SK-N-SH (cell line): ENCODE results near the gene LMNB1. TPM values are rescaled to one million over a fixed set of nuclear protein-coding genes. Genes with fewer than 3 reads are reported as not detected.
A peak's percentile ranks its signal among the peaks of the same experiment; 100 is the strongest.

Experiments
- CTCF ChIA-PET: fragments of 300-600, 350-600 bp; formaldehyde crosslinking; extraction: SDS; loops from one replicate; lab custom pipeline; 2021; lab: Yijun Ruan, JAX
- POLR2A ChIA-PET: fragments of 350-600 bp; sonication (Branson Sonifier 250); formaldehyde crosslinking; extraction: SDS; loops from one replicate; lab custom pipeline; 2020; ENCODE audit warnings: antibody characterized with exemption, inconsistent platforms; lab: Yijun Ruan, JAX
- DNase-seq: peaks from one replicate; pipeline ENCODE4 v3.0.0; 2012
- H2AFZ ChIP-seq: fragments of 200-600 bp; sonication (generic); 2 replicates; pipeline ENCODE4 v1.8.1; 2016; ENCODE audit warnings: antibody characterized with exemption, mild to moderate bottlenecking, low read depth
- H3F3A ChIP-seq: fragments of 200-600 bp; sonication (generic); replicated peaks from 2 replicates; pipeline ENCODE3; 2016; ENCODE audit warnings: antibody characterized with exemption, mild to moderate bottlenecking; ENCODE audit not compliant: insufficient read depth
- H3K27ac ChIP-seq, 2 experiments: fragments of 200-500 bp in 1 of 2; fragments of 200-600 bp in 1 of 2; sonication (Bioruptor generic) in 1 of 2; sonication (generic), shearing (Covaris generic) in 1 of 2; 2 replicates each; pipeline versions ENCODE4 v1.5.1 to v1.6.1; 2014 to 2016; ENCODE audit warnings: low read depth in 2 of 2, inconsistent platforms in 1 of 2, low read length in 1 of 2, mild to moderate bottlenecking in 1 of 2, mixed read lengths in 1 of 2
- H3K27me3 ChIP-seq: fragments of 200-600 bp; sonication (generic), shearing (Covaris generic); 2 replicates; pipeline ENCODE4 v1.6.1; 2016; ENCODE audit warnings: mixed run types; ENCODE audit not compliant: insufficient read depth
- H3K36me3 ChIP-seq, 2 experiments: fragments of 200-500 bp in 1 of 2; fragments of 200-600 bp in 1 of 2; sonication (Bioruptor generic) in 1 of 2; sonication (generic) in 1 of 2; replicated peaks in 1 of 2; 2 replicates each; pipeline versions ENCODE3 to v1.5.1; 2014 to 2016; ENCODE audit warnings: low read length in 1 of 2, mild to moderate bottlenecking in 1 of 2; ENCODE audit not compliant: insufficient read depth in 2 of 2, control insufficient read depth in 1 of 2
- H3K4me1 ChIP-seq, 2 experiments: fragments of 200-500 bp in 1 of 2; fragments of 200-600 bp in 1 of 2; sonication (Bioruptor generic) in 1 of 2; sonication (generic), shearing (Covaris generic) in 1 of 2; 2 replicates each; pipeline versions ENCODE4 v1.5.1 to v1.6.1; 2014 to 2016; ENCODE audit warnings: low read depth in 1 of 2, low read length in 1 of 2, mixed run types in 1 of 2; ENCODE audit not compliant: insufficient read depth in 2 of 2, control insufficient read depth in 1 of 2
- H3K4me2 ChIP-seq: fragments of 200-600 bp; sonication (generic), shearing (Covaris generic); 2 replicates; pipeline ENCODE4 v1.6.1; 2017; ENCODE audit warnings: mixed run types
- H3K4me3 ChIP-seq, 2 experiments: fragments of 200-500 bp in 1 of 2; fragments of 200-600 bp in 1 of 2; sonication (Bioruptor generic) in 1 of 2; sonication (generic), shearing (Covaris generic) in 1 of 2; 2 replicates each; pipeline versions ENCODE4 v1.5.1 to v1.8.1; 2014 to 2016; ENCODE audit warnings: low read depth in 2 of 2, inconsistent platforms in 1 of 2, low read length in 1 of 2, mild to moderate bottlenecking in 1 of 2, mixed read lengths in 1 of 2, moderate library complexity in 1 of 2
- H3K79me2 ChIP-seq: fragments of 200-600 bp; sonication (generic); 2 replicates; pipeline ENCODE4 v1.8.1; 2017; ENCODE audit warnings: mild to moderate bottlenecking; ENCODE audit not compliant: insufficient read depth
- H3K9ac ChIP-seq: fragments of 200-600 bp; sonication (generic); 2 replicates; pipeline ENCODE4 v1.6.1; 2017; ENCODE audit warnings: mixed run types
- H3K9me2 ChIP-seq: fragments of 200-600 bp; sonication (generic); 2 replicates; pipeline ENCODE4 v1.6.1; 2017; ENCODE audit warnings: mixed run types
- H3K9me3 ChIP-seq: fragments of 200-600 bp; sonication (generic); 2 replicates; pipeline ENCODE4 v1.6.1; 2017; ENCODE audit warnings: mixed run types, mild to moderate bottlenecking, moderate library complexity
- H4K20me1 ChIP-seq: fragments of 200-600 bp; sonication (generic); 2 replicates; pipeline ENCODE4 v1.6.1; 2017; ENCODE audit warnings: mild to moderate bottlenecking, mixed run types; ENCODE audit not compliant: insufficient read depth
- EP300 ChIP-seq, 2 experiments: IDR thresholded peaks; 2 replicates each; pipeline versions ENCODE4 v1.4.0 to v1.6.1; 2012; ENCODE audit warnings: borderline replicate concordance in 1 of 2, low read depth in 1 of 2, low read length in 1 of 2
- EZH2phosphoT487 ChIP-seq: fragments of 200-600 bp; sonication (generic); IDR thresholded peaks from 2 replicates; pipeline ENCODE4 v1.6.1; 2017; ENCODE audit warnings: low read depth, mixed run types, mild to moderate bottlenecking, antibody characterized with exemption, moderate library complexity, borderline replicate concordance
- FOXJ3 ChIP-seq: sonication (generic); formaldehyde crosslinking; IDR thresholded peaks from 2 replicates; pipeline ENCODE4 v1.5.1; 2020; ENCODE audit warnings: mild to moderate bottlenecking, missing genetic modification reagents
- FOXM1 ChIP-seq: IDR thresholded peaks from 2 replicates; pipeline ENCODE4 v1.4.0; 2012; ENCODE audit warnings: low read depth, mild to moderate bottlenecking
- GATA2 ChIP-seq: sonication (generic); formaldehyde crosslinking; IDR thresholded peaks from 2 replicates; pipeline ENCODE4 v1.5.0; 2020; ENCODE audit warnings: mild to moderate bottlenecking, missing genetic modification reagents
- JUND ChIP-seq: IDR thresholded peaks from 2 replicates; pipeline ENCODE4 v1.4.0; 2012
- NFIC ChIP-seq: IDR thresholded peaks from 2 replicates; pipeline ENCODE4 v1.4.0; 2012; ENCODE audit warnings: borderline replicate concordance
- RAD21 ChIP-seq: IDR thresholded peaks from 2 replicates; pipeline ENCODE4 v1.6.1; 2012; ENCODE audit warnings: mild to moderate bottlenecking, low read length
- SIN3A ChIP-seq: IDR thresholded peaks from 2 replicates; pipeline ENCODE4 v1.6.1; 2012; ENCODE audit warnings: low read depth, mild to moderate bottlenecking, low read length, moderate library complexity, borderline replicate concordance
- TAF1 ChIP-seq: IDR thresholded peaks from 2 replicates; pipeline ENCODE4 v1.6.1; 2012; ENCODE audit warnings: low read depth, mild to moderate bottlenecking, low read length, moderate library complexity, borderline replicate concordance
- TEAD4 ChIP-seq: IDR thresholded peaks from 2 replicates; pipeline ENCODE4 v1.4.0; 2012; ENCODE audit warnings: mild to moderate bottlenecking, borderline replicate concordance; ENCODE audit not compliant: insufficient read depth
- WGBS: methylation state at CpG from one replicate; pipeline ENCODE4 v1.1.6; 2017; ENCODE audit warnings: low lambda C conversion rate; 5-methylcytosine and 5-hydroxymethylcytosine counted together
- polyA plus RNA-seq, 3 experiments: library from polyadenylated mRNA; depleted of rRNA; stranded (reverse); fragments of >200 nt; gene quantifications; 2 replicates each; pipeline ENCODE4 v1.2.3, GENCODE V29; 2012
- TF ChIP-seq, protein P1 (sequence below): IDR thresholded peaks from 2 replicates; pipeline ENCODE4 v1.4.0; 2012; ENCODE audit warnings: low read depth
- TF ChIP-seq, protein P2 (sequence below): IDR thresholded peaks from 2 replicates; pipeline ENCODE4; 2012
- TF ChIP-seq, protein P3 (sequence below): IDR thresholded peaks from 2 replicates; pipeline ENCODE4 v1.4.0; 2012; ENCODE audit warnings: low read depth, borderline replicate concordance
- TF ChIP-seq, protein P4 (sequence below): fragments of 200-600 bp; sonication (generic); IDR thresholded peaks from 2 replicates; pipeline ENCODE4 v1.6.1; 2017; ENCODE audit warnings: antibody characterized with exemption, mild to moderate bottlenecking, moderate library complexity
- TF ChIP-seq, protein P5 (sequence below): IDR thresholded peaks from 2 replicates; pipeline ENCODE4 v1.4.0; 2012; ENCODE audit warnings: low read depth, borderline replicate concordance

Gene LMNB1
- polyA plus RNA-seq, 1 of the 3 experiments (the other 2 are of a cell fraction), result 34.9 TPM

DNA sequence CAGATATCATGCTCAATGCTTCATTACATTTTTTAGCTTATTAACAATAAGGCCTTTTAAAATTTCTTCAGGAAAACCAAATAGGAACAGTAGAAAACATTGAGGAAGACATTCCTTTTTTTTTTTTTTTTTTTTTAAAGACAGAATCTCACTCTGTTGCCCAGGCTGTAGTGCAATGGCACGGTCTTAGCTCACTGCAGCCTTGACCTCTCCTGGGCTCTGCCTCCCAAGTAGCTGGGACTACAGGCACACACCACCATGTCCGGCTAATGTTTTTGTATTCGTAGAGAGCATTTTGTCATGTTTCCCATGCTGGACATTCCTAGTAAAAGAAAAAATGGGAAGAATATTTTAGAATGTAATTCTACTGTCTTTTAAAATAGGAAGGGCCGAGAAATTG lies 60.3 kb downstream of the LMNB1 start:
- 96% methylated on average over 4 of the region's 4 CpGs for WGBS
- H3K4me1 ChIP-seq, result no peaks in the 10 kb centered on the region; a peak in 2 of 4 replicates
- peak overlapping the region in 1 of 2 experiments; percentile 17; a peak in 1 of 4 replicates for H3K27ac ChIP-seq
- CTCF ChIA-PET, result interaction anchor here (0.6 to 3.9 kb wide), 14 partner anchors 10 to 655 kb away, joined by 3 to 21 read pairs (median 4); no protein-coding TSS in a partner anchor
- no peaks in the 10 kb centered on the region for H3K9me2 ChIP-seq
- H3K4me2 ChIP-seq, result no peak overlapping the region
- no peak overlapping the region for H3K4me3 ChIP-seq
- H4K20me1 ChIP-seq, result no peaks in the 10 kb centered on the region
- POLR2A ChIA-PET, result no interaction called here
- no peak for TF ChIP-seq JUND
- TF ChIP-seq, protein P1, sequence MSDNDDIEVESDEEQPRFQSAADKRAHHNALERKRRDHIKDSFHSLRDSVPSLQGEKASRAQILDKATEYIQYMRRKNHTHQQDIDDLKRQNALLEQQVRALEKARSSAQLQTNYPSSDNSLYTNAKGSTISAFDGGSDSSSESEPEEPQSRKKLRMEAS, result no peak
- TF ChIP-seq, protein P2, sequence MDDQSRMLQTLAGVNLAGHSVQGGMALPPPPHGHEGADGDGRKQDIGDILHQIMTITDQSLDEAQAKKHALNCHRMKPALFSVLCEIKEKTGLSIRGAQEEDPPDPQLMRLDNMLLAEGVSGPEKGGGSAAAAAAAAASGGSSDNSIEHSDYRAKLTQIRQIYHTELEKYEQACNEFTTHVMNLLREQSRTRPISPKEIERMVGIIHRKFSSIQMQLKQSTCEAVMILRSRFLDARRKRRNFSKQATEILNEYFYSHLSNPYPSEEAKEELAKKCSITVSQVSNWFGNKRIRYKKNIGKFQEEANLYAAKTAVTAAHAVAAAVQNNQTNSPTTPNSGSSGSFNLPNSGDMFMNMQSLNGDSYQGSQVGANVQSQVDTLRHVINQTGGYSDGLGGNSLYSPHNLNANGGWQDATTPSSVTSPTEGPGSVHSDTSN, result no peak
- TF ChIP-seq, protein P3, sequence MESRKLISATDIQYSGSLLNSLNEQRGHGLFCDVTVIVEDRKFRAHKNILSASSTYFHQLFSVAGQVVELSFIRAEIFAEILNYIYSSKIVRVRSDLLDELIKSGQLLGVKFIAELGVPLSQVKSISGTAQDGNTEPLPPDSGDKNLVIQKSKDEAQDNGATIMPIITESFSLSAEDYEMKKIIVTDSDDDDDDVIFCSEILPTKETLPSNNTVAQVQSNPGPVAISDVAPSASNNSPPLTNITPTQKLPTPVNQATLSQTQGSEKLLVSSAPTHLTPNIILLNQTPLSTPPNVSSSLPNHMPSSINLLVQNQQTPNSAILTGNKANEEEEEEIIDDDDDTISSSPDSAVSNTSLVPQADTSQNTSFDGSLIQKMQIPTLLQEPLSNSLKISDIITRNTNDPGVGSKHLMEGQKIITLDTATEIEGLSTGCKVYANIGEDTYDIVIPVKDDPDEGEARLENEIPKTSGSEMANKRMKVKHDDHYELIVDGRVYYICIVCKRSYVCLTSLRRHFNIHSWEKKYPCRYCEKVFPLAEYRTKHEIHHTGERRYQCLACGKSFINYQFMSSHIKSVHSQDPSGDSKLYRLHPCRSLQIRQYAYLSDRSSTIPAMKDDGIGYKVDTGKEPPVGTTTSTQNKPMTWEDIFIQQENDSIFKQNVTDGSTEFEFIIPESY, result no peak
- TF ChIP-seq, all 33 proteins: peak for 0
- Histone ChIP-seq H3K36me3 (peaks cover 33 to 48% of the 10 kb centered on the region in 2 experiments), H3K9me3 (no peaks in the 10 kb centered on the region), H3K9ac (no peak overlapping the region), H3K79me2 (peaks cover 5% of the 10 kb centered on the region; the same call in 1 of the 2 replicates), H2AFZ (no peak overlapping the region), H3F3A (peaks cover 14% of the 10 kb centered on the region), H3K27me3 (no peaks in the 10 kb centered on the region)
- DNase-seq, result no peak

DNA sequence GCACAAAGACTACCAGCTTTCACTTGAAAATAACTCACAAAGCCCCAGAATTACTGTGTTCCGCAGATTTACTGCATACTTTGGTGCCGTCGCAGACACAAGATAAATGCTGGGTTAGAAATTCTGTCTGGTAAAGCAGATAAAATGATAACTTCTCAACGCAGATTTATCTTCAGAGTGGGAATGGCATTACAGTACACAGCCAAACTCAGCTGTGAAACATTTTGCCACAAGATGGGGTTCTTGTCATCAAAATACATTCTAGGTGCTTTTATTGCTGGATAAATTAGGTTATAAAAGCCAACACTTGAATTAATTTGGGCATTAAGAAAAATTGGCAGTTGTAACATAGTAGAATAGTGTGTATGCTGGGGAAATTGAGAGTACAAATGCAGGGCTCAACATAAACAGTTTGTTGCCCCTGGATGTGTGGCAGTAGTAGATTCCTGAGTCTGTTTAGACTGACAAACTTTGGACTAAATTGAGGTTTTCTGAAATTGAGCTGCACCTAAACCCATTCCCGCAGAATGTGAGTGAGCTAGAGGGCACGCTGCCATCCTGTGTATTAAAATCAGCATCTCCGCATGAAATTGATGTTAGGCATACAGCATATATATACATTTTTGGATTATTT lies 61.1 kb downstream of the LMNB1 start:
- DNase-seq, result no peak
- 93% methylated on average over 6 of the region's 7 CpGs for WGBS
- peak overlapping the region in 1 of 2 experiments; percentile 17; a peak in 1 of 4 replicates for H3K27ac ChIP-seq
- H3K79me2 ChIP-seq, result peaks cover 5% of the 10 kb centered on the region; the same call in 1 of the 2 replicates
- no peaks in the 10 kb centered on the region; a peak in 2 of 4 replicates for H3K4me1 ChIP-seq
- ChIA-PET CTCF (interaction anchor here (0.6 to 3.9 kb wide), 15 partner anchors 11 to 654 kb away, joined by 3 to 21 read pairs (median 4); partner anchors contain the start of gene MARCHF3), POLR2A (interaction anchor here (0.6 kb wide), 1 partner anchor 231 kb away, joined by 3 read pairs; no protein-coding TSS in a partner anchor)
- H3K4me2 ChIP-seq, result no peak overlapping the region
- no peak overlapping the region for H2AFZ ChIP-seq
- no peaks in the 10 kb centered on the region for H3K27me3 ChIP-seq
- H3K36me3 ChIP-seq, result peaks cover 29 to 40% of the 10 kb centered on the region in 2 experiments
- no peaks in the 10 kb centered on the region for H3K9me3 ChIP-seq
- H3K9ac ChIP-seq, result no peak overlapping the region
- no peaks in the 10 kb centered on the region for H3K9me2 ChIP-seq
- H4K20me1 ChIP-seq, result no peaks in the 10 kb centered on the region
- peaks cover 14% of the 10 kb centered on the region for H3F3A ChIP-seq
- no peak overlapping the region for H3K4me3 ChIP-seq
- TF ChIP-seq FOXJ3 (CRISPR knock-in tag) (no peak), JUND (no peak), TAF1 (no peak), SIN3A (no peak), NFIC (no peak), TEAD4 (no peak), RAD21 (peak; percentile 76), FOXM1 (no peak), EP300 (IDR thresholded peaks at IDR 0.05; ENCODE audit: borderline replicate concordance in 1 of 2, low read depth in 1 of 2, low read length in 1 of 2) (no peak), GATA2 (CRISPR knock-in tag) (peak; percentile 19; the same call in 1 of the 2 replicates), EZH2phosphoT487 (no peak)
- TF ChIP-seq, protein P3, result no peak
- TF ChIP-seq, protein P4, sequence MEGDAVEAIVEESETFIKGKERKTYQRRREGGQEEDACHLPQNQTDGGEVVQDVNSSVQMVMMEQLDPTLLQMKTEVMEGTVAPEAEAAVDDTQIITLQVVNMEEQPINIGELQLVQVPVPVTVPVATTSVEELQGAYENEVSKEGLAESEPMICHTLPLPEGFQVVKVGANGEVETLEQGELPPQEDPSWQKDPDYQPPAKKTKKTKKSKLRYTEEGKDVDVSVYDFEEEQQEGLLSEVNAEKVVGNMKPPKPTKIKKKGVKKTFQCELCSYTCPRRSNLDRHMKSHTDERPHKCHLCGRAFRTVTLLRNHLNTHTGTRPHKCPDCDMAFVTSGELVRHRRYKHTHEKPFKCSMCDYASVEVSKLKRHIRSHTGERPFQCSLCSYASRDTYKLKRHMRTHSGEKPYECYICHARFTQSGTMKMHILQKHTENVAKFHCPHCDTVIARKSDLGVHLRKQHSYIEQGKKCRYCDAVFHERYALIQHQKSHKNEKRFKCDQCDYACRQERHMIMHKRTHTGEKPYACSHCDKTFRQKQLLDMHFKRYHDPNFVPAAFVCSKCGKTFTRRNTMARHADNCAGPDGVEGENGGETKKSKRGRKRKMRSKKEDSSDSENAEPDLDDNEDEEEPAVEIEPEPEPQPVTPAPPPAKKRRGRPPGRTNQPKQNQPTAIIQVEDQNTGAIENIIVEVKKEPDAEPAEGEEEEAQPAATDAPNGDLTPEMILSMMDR, result peak; percentile 61
- TF ChIP-seq, protein P5, sequence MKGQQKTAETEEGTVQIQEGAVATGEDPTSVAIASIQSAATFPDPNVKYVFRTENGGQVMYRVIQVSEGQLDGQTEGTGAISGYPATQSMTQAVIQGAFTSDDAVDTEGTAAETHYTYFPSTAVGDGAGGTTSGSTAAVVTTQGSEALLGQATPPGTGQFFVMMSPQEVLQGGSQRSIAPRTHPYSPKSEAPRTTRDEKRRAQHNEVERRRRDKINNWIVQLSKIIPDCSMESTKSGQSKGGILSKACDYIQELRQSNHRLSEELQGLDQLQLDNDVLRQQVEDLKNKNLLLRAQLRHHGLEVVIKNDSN, result no peak
